GM19455 (cell line): ENCODE results near the gene LRIG1.

Source experiments
- ATAC-seq: cut with Tn5 transposase; IDR thresholded peaks from one replicate; pipeline ENCODE4 v1.9.1; 2021; ENCODE audit not compliant: unreplicated experiment

The LRIG1 gene

DNA sequence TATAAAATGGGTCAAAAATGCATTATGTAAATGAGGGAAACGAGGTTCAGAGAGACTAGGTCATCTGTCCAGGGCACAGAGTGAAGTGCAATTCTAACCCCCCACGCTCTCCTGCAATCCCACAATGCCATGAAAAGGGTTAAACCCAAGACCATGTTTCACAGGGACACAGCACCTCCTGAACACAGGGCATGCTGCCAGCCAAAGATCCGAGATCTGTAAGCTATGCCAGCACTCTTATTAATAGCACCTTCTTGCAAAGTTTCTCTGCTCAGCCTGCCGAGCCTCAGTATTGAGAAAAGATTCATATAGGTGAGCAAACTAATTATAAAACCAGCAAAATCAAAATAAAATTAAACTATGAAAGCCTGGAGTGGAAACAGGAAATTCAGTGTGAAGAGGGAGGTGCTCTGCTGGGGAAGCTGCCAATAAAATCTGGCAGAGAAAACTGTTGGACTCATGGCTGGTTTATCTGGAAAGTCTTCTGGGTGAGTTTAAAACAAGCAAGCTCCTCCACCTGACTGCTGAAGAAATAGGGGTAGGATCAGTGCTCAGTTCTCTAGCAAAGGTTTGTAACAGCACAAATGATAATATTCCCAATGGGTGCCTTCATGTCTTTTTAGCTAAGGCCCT lies 50.3 kb downstream of the LRIG1 start:
- ATAC-seq = no peak

DNA sequence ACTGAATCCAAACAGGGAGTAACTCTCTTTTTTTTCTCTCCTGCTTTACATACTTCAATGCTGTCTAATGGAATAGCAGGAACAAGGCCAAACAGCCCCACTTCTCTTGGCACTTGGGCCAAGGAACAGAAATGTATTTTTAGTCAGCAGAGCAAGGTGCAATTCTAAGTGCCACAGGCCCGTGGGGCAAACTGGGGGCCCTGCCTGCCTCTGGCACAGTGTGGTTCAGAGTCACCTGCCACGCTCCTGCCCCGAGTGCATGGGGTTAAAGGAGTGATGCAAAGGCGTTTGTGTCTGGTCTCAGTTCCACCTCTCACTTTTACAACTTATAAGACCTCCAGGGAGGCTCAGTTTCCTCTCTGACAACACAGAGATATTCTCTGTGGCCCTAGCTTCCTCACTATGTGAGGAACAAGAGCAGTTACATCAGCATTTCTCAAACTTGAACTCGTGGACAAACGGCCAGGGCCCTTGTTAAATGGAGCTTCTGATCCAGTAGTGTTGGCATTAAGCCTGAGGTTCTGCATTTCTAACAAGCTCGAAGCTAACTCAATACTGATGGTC lies 51.3 kb downstream of the LRIG1 start:
- no peak for ATAC-seq

DNA sequence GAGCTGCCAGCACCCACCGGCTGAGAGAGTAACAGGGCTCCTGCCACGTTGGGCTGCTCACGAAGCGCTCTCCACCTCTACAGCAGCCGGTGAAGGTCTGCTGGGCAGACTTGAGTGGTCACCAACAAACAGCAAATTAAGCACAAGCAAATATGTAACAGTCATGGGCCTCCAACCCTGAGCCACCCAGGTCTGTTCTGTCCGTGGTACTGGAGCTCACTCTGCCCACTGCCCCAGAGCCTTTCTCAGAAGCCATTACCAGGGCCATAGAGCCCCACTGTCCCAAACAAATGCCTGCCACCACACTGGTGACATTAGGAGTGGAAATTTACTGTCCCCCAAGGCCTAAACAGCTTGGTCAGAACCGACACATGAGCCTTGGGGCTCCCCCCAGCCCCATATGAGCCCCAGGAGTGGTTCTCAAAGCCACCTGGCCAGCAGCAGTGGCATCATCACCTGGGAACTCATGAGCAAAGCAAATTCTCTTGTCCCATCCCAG lies 56.6 kb downstream of the LRIG1 start:
- no peak for ATAC-seq

DNA sequence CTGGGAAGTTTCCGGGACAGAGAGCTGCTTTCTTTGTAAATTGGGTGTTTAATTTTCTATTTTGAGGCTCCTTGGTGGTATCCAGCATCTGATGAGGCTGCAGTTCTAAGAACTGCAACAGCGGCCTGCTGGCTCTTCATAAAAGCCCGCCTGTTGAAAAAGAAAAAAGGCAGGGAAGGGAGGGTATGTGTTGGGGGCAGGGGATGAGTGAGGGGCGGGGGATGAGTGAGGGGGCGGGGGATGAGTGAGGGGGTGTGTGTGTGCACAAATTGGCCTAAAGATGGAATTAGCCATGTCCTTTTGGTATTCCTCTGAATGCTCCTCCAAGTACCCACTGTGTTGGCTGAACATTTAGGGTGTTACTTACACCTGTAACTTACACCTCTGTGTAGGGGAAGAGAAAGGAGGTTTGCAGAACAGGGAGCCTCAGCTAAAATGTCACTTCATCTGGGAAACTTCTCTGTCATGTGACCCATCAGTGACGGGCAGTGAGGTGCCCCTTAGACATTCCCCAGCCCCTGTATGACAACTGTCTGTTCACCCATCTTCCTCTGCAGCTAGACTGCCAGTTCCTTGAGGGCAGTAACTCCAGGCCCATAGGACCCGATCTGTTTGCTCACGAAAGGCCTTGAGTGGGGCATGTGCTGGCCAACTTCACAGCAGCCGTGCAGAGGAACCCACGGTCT lies 57.6 kb downstream of the LRIG1 start:
- no peak for ATAC-seq

DNA sequence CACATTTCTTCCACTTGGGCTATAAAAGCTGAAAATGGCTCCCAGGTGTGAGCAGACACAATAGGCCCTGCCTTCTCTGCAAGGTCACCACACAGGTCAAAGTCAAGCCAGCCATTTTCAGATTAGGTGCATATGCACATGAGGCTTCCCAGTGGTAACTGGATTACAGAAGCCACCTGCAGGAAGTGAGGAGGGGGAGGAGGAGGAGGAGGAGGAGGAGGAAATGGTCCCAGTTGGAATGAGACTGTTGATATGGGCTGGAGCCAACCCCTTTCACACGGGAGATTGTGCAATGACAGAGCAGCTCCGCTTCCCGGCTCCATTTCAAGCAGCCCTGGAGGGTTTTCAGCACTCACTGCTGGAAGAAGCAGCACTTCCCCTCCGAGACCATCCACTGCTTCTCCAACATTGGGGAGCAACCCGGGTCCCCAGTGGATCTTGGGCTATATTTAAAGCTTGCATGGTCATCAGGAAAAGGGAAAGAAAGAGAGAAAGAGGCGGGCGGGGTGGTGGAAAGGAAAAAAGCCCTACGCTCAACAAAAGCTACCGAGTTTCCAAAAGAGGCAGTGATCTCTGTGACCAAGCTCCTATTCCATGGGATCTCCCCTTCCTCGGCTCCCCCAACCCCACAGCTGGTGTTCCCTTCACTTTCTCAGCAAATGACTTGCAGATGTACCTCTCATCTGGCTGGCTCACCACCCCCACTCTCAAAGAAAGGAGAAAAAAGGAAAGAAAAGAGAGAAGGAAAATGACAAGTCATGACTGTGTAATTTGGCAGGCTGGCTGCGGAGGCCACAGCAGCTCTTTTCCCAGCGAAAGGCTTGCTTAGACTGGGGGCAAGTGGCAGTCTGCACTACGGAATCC lies 58.3 kb downstream of the LRIG1 start:
- no peak for ATAC-seq

DNA sequence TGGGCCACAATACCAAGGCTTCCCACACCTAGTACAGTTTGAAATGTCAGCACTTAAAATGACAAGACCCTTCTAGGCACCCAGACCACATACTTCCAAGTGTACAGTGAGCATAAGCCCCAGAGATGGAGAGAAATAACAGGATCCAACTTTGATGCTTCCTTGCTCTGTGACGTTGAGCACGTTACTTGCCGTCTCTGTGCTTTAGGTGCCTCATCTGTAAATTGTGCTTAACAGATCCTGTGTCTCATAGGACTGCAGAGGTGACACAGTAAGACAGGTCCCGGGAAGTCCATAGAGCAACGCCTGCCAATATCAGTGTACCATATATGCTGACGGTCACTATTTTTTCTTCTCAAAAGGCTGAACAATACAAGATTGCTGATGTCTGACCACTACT lies 59.1 kb downstream of the LRIG1 start:
- ATAC-seq = no peak

DNA sequence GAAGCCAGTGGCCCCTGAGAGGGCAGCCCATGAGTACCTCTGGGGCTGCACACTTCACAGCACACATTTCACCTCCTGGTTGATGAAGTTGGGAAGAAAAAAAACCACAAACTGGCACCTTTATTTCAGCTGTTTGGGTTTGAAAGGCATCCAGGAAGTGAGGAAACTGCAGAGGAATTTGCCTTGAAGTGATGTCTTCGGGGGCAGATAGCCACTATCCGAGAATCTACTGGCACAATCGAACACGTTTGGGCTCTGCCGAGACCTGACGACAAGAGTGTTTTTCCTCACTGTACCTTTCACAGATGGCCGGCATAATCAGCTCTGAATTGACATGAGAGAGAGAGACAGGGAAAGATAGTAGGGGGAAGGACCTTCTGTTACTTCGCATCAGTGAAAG lies 59.7 kb downstream of the LRIG1 start:
- ATAC-seq = no peak

DNA sequence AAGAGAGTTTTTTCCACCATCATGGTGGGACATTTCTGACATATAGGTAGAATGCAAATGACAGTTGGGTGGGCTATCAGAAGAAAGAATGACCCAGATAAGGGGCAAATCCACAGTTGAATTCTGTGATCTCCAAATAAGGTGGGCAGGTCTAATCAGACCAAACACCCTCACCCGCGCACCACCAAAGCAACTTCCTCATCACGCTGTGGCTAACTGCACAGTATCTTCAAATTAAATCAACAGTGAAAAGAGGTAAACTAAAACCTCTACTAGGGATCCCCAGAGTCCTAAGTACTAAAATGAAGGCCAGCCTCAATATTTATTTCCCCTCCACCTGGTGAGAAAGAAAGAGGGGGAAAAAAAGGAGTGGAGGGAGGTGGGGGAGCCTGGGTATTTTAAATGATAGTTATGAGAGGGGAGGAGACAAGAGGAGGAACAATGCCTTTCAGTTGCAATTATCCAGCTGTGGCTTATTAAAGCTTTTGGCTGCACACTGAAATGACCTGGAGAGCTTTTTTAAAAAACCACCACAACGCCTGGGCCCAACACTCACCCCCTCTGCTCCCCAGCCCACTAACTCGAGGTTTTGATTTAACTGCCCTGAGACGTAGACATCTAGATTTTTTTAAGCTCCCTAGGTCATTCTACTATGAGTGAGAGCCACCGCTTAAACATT lies 61.0 kb downstream of the LRIG1 start:
- ATAC-seq = no peak

DNA sequence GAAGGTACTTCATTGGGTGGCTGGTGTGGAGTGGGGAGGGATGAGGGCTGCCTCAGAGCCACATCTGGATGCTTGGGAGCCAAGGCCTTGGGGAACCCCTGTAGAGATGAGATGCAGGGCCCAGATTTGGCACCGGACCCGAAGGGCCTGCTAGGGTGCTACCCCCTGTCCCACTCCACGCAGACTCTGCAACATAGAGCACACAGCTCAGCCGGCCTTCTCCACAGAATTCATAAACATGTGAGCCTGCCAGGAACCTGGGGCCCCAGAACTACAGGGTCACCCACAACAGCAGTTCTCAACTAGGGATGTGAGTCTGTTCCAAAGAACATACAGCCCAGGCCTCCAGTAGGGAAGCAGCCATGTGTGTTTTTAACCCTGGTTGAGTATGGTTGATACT lies 62.8 kb downstream of the LRIG1 start:
- ATAC-seq = no peak

DNA sequence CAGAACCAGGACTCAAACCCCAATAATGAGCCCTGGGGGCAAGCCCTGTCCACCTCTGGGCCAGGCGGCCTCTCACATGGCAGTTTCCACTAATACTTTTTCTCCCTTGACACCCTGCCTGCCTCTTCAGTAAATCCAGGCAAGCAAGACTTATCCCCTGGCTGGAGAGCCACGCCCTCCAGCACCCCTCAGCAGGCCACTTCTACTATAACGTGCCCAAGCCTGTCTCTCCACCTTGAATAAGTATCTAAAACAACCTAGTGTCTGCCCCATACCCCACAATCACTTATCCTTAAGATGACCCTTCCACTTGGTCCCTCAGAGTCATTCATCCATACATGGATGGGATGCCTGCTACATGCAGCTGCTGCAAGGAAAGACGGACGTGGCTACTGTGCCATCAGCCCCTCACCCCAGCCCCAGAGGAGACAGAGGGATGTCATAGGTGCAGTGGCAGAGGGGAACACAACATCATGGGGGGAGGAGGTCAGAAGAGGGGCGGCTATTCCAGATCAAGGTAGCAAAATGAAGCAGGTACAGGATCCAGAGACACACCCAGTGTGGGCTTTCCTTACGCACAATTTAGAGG lies 63.4 kb downstream of the LRIG1 start:
- no peak for ATAC-seq

DNA sequence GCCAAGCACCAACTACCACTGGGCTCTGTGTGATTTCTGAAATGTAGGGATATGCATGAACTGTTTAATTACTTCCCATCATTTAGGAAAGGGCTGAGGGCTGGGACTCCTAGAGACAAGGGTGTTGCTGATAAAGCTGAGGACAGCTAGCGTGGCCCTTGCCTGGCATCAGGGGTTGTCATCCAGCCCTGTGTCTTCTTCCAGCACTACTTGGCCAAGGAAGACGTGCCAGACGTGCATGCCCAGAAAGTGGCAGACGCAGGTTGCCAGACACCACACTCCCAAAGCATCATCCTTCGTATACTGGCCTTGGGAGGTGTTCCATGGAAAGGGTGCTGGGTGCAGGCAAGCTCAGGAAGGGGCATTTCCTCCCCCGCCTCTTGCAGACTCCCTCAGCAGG lies 64.8 kb downstream of the LRIG1 start:
- no peak for ATAC-seq

DNA sequence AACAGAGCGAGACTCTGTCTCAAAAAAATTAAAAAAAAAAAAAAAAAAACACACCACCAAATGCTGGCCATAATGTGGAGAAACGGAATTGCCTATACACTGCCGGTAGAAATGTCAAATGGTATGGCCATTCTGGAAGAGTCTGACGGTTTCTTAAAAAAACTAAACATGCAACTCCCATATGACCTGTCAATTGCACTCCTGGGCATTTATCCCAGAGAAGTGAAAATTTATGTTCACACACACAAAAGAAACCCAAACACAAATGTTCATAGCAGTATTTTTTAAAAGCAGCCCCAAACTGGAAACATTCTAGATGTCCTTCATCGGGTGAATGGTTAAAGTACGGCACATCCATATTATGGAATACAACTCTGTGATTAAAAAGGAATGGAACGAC lies 66.1 kb downstream of the LRIG1 start:
- no peak for ATAC-seq

DNA sequence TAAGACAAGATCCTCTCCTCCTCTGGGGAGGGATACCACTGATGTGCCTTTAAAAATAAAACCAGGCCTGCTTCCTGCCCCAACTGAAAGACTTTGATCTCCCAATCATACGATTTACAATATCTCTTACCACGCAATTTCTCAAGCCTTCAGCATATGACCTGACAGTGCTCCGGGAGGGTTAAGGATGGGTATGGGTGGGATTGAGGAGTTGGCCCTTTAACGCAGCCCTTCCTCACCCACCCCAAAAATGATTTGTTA lies 67.4 kb downstream of the LRIG1 start:
- no peak for ATAC-seq

DNA sequence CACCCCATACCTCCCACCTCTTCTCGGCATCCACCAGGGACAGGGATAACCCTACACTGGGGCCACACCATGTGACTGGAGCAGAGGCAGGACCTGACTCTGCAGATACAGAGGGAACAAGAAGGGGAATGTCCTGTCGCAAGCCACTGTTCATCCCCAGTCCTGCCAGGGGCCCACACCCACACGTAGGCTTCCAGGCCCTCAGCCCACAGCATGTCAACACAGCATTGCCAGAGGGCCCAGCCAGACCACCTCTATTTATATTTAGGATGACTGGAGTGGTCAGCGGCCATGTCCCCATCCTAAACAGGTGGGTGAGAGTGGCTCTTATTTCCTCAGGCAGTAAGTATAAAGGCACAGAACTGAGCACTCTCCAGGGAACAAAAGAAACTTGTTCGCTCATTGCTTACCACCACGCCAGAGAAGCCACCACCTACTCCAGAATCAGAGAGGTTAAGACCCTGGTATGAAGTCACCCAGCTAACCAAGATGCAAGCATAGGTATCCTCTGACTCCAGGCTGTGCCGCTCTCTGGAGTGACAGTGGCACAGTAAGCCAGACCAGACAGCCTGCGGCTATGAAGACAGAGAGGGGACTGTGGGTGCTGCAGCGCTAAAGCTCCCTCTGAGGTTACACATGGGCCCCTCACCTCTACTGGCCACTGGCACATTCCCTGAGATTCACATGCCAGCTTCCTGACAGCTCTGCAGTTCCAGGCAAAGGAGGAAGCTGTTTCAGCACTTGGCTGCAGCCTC lies 67.9 kb downstream of the LRIG1 start:
- no peak for ATAC-seq

DNA sequence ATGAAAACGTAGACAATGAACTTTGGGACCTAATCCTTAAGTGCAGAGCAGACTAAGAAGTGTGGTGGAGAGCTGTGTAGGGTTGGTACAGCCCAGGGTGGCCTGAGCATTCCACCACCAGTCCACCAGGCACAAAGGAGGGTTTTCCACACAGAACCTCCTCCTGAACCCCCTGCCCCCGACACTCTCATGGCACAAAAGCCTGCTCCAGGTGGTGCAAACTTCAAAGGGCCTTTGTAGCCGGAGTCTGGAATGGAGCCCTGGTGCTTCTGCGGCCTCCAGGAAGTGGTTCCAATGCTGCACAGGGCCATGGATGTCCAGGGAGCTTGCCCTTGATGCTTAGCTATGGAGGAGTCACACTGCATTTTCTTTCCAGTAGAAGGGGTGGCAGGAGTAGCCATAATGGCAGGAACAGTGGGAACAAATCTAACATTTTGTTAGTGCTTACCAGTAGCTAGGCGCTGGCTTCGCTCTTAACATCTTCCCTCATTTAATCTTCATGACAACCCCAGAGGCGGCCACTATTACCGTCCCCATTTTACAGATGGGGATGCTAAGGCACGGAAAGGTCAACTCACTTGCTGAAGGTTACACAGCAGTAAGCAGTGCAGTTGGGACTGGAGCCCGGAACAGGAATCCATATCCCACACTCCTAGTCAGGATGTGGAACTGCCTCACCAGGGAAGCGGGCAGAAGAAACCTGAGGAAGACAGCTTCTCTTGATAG lies 68.6 kb downstream of the LRIG1 start:
- ATAC-seq = no peak

DNA sequence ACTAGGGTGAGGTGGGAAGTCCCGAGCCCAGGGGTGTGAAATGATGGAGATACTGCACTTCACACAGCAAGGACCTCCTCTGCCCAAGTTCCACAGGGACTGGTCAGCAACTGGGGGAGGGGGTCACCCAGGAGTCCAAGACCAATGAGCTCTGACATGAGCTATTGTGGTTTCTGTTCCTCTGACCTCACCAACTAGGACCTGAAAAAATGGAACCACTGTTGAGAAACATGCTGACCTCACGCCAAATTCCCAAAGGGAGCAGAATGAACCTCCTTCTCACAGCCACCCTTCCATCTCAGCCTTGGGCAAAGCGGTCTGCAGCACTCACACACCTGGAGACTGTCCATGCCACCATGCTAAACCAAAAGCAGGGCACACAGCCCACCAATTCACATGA lies 69.3 kb downstream of the LRIG1 start:
- ATAC-seq = no peak

DNA sequence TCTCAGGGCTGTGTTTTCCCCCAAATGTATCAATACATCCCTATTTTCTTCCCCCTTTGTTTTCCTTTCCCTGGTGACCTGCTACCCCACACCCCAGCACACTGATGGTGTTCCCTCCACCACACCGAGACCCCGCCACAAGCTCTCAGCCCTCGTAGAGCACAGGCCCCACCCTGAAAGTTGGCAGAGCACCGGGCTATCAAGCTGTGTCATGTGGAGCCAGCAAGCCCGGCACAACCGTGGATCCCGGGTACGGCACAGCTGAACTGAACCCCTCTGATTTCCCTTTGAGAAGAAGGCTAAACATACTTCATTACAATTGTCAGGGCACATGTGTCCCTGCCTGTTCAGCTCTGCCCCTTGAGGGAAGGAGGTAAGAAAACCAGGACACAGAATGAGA lies 69.9 kb downstream of the LRIG1 start:
- ATAC-seq = no peak

DNA sequence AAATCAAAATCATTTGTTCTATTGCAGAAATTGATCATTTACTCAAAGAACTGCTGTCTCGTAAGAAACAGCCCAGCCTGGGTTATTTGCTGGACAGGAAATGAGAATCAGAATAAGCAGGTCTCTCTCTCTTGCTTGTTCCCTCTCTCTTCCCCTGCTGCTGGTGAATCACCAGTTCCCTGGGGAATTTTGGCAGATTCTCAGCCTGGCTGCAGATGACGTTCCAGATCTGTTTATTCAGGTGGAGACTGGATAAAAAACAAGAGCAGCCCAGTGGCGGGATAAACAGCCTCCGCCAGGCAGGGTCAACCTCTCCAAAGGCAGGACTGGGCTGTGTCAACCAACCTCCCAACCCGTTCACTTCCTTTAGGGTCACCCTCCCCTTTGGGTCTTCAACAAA lies 72.1 kb downstream of the LRIG1 start:
- no peak for ATAC-seq

DNA sequence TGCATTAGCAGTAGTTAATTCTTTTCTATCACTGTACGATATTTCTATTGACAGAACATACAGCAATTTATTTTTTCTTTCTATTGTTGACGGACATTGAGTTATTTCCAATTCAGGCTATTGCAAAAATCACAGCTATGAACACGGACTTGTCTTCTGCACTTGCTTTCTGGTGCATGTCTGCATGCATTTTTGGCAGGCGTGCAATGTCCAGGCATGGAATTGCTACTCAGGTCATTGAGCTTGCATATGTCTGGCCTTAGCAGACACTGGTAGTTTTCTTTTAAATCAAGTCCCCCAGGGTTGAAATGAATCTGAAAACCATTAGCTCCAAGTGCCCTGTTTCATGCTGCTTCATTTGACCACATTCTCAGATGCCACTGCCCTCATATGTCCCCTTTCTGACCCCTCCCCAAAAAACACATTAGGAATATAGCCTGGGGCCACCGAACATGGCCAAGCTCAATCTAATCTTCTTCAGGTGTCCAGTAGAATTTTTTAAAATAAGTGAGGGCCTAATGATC lies 72.8 kb downstream of the LRIG1 start:
- no peak for ATAC-seq
